ENCODE results near the gene CES2. TPM values are rescaled to one million over a fixed set of nuclear protein-coding genes. Genes with fewer than 3 reads are reported as not detected.

CES2 gene
- total RNA-seq, 1 experiment from 2014 or later = 37.6 TPM

DNA sequence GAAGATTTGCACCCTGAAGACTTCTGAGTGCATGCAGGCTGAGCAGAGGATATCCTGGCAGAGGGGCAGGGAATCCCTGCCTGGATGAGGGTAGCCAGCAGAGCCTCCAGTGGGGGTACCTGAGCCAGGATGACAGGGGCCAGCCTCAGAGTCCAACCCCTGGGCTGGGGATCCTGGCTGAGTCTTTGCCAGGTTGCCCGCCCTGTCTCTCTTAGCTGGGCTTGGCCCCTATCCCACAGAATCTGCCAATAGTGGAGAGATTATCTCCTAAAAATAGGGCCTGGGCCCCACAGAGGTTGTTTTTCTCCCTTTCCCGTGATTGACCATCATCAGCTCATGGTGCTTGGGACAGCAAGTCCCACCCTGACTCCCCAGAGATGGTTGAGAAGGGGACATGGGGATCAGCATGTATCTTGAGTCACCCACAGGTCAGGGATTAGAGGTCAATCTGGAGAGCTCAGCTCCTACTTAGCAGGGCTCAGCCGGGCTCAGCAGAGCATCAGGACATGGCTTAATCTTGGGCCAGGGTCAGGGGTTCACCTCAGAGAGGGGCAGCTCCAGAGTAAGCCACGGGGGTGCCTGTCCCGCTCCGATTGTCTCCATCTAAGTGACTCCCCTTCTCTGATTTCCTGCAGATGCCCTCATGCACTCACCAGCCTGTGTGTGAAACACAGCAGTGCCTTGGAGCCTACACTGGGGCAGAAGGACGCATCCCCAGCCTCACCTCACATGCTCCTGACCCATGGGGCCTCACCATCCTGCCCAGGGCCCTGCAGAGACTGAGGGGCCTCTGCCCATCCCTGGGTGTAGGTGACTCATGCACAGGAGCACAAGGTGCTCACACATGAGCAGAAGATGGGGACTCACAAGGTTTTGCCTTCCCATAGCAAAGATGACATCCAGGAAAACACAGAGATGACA is 28.1 kb upstream of the CES2 start:
- intact Hi-C loops (cut with micrococcal nuclease; ENCODE audit: unreplicated experiment) = no loop called here
- no TSS peak for BruUV-seq (replicated peaks)
- DNase-seq (ENCODE audit: low spot score) = no peak
- Histone ChIP-seq H3K9me3 (ENCODE audit: low read depth, low read length, poor library complexity, severe bottlenecking) (no peaks in the 10 kb centered on the region), H3K27ac (ENCODE audit: low read depth, low read length, poor library complexity, severe bottlenecking) (no peak overlapping the region), H3K27me3 (replicated peaks; ENCODE audit: insufficient read depth, low read depth, low read length, poor library complexity) (no peaks in the 10 kb centered on the region), H3K4me3 (ENCODE audit: low read depth, low read length, poor library complexity, severe bottlenecking) (no peak overlapping the region), H3K4me1 (ENCODE audit: insufficient read depth, low read length, poor library complexity, severe bottlenecking) (peaks cover 10% of the 10 kb centered on the region), H3K36me3 (ENCODE audit: insufficient read depth, low read length, poor library complexity, severe bottlenecking) (no peaks in the 10 kb centered on the region)
- TF ChIP-seq, protein P1, sequence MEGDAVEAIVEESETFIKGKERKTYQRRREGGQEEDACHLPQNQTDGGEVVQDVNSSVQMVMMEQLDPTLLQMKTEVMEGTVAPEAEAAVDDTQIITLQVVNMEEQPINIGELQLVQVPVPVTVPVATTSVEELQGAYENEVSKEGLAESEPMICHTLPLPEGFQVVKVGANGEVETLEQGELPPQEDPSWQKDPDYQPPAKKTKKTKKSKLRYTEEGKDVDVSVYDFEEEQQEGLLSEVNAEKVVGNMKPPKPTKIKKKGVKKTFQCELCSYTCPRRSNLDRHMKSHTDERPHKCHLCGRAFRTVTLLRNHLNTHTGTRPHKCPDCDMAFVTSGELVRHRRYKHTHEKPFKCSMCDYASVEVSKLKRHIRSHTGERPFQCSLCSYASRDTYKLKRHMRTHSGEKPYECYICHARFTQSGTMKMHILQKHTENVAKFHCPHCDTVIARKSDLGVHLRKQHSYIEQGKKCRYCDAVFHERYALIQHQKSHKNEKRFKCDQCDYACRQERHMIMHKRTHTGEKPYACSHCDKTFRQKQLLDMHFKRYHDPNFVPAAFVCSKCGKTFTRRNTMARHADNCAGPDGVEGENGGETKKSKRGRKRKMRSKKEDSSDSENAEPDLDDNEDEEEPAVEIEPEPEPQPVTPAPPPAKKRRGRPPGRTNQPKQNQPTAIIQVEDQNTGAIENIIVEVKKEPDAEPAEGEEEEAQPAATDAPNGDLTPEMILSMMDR (conservative IDR thresholded peaks at IDR 0.05; ENCODE audit: low read depth, low read length) = no peak
- TF ChIP-seq EZH2 (IDR thresholded peaks at IDR 0.05; ENCODE audit: borderline replicate concordance, low read depth, low read length, poor library complexity, severe bottlenecking) = no peak
- ChIA-PET POLR2A (ENCODE audit: low non-redundant PET) (no interaction called here), CTCF (no interaction called here)

DNA sequence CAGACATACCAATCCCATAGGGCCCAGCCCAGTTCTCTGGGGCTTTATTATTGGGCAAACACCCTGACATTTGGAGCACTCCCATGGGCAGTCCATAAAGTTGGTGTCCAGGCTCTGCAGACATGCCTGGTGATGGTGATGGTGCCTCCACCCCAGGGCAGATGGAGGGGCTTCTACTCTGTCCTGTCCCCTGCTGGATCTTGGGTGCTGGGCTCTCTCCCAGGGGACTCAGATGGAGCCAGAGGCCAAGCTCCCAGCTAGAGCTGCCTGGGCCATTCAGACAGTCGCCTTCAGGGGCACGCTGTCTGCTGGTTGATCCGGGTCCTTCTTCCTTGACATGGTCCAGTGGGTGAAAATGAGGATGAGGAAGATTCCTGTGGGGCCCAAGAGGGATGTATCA is 27.2 kb upstream of the CES2 start:
- TF ChIP-seq, protein P1 (conservative IDR thresholded peaks at IDR 0.05; ENCODE audit: low read depth, low read length) = no peak
- no peak for TF ChIP-seq EZH2 (IDR thresholded peaks at IDR 0.05; ENCODE audit: borderline replicate concordance, low read depth, low read length, poor library complexity, severe bottlenecking)
- no peaks in the 10 kb centered on the region for H3K27me3 ChIP-seq (replicated peaks; ENCODE audit: insufficient read depth, low read depth, low read length, poor library complexity)
- intact Hi-C loops (cut with micrococcal nuclease; ENCODE audit: unreplicated experiment) = no loop called here
- H3K9me3 ChIP-seq (ENCODE audit: low read depth, low read length, poor library complexity, severe bottlenecking) = no peaks in the 10 kb centered on the region
- ChIA-PET CTCF (no interaction called here), POLR2A (ENCODE audit: low non-redundant PET) (no interaction called here)
- H3K4me1 ChIP-seq (ENCODE audit: insufficient read depth, low read length, poor library complexity, severe bottlenecking) = peaks cover 10% of the 10 kb centered on the region
- BruUV-seq (replicated peaks) = no TSS peak
- DNase-seq (ENCODE audit: low spot score) = no peak
- no peak overlapping the region for H3K4me3 ChIP-seq (ENCODE audit: low read depth, low read length, poor library complexity, severe bottlenecking)
- no peaks in the 10 kb centered on the region for H3K36me3 ChIP-seq (ENCODE audit: insufficient read depth, low read length, poor library complexity, severe bottlenecking)
- H3K27ac ChIP-seq (ENCODE audit: low read depth, low read length, poor library complexity, severe bottlenecking) = no peak overlapping the region

DNA sequence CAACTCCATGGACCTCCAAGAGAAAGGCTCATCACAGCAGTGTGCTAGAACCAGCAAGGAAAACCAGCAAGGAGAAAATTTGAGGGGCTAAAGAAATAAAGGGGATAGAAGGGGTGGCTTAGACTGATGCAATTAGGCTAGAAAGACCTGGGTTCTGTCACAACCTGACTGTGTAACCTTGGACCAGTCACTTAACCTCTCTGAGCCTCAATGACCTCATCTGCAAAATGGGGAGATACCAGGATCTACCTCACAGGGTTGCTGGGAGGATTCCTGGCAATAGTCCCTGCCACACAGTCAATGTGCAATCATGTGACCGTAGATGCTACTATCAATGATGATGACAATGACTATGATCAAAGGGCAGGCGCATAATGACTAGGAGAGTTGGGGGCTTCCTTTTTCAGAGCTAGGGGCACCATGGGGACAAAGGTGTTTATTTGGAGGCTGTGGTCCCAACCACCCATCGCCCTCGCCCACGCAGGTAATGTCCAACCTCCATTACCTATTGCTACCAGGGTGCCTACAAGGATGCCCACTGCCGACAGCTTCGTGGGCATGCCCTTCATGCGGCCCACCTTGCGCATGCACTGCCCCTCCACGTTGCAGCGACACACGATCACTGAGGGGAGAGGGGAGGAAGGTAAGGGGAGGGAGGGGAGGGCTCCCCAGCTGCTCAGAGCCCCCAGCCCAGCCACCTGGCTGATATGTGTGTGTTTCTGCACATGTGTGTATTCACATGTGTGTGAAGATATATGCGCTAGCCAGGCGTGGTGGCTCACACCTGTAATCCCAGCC is 26.4 kb upstream of the CES2 start:
- DNase-seq (ENCODE audit: low spot score) = no peak
- ChIA-PET CTCF (no interaction called here), POLR2A (ENCODE audit: low non-redundant PET) (no interaction called here)
- BruUV-seq (replicated peaks) = no TSS peak
- no peaks in the 10 kb centered on the region for H3K9me3 ChIP-seq (ENCODE audit: low read depth, low read length, poor library complexity, severe bottlenecking)
- H3K27ac ChIP-seq (ENCODE audit: low read depth, low read length, poor library complexity, severe bottlenecking) = no peak overlapping the region
- TF ChIP-seq EZH2 (IDR thresholded peaks at IDR 0.05; ENCODE audit: borderline replicate concordance, low read depth, low read length, poor library complexity, severe bottlenecking) = no peak
- TF ChIP-seq, protein P1 (conservative IDR thresholded peaks at IDR 0.05; ENCODE audit: low read depth, low read length) = no peak
- no peak overlapping the region for H3K4me3 ChIP-seq (ENCODE audit: low read depth, low read length, poor library complexity, severe bottlenecking)
- intact Hi-C loops (cut with micrococcal nuclease; ENCODE audit: unreplicated experiment) = no loop called here
- no peaks in the 10 kb centered on the region for H3K27me3 ChIP-seq (replicated peaks; ENCODE audit: insufficient read depth, low read depth, low read length, poor library complexity)
- peaks cover 10% of the 10 kb centered on the region for H3K4me1 ChIP-seq (ENCODE audit: insufficient read depth, low read length, poor library complexity, severe bottlenecking)
- no peaks in the 10 kb centered on the region for H3K36me3 ChIP-seq (ENCODE audit: insufficient read depth, low read length, poor library complexity, severe bottlenecking)

Measured in A673 (cell line).